Measurements from ENCODE around the gene KCP.

Gene KCP

GRCh38 chr7:128867241-128867640 lies 43.3 kb downstream of the KCP start:
- H3K4me3 ChIP-seq (ENCODE audit: control insufficient read depth, low read depth, low read length) = no peak overlapping the region
- no peak for TF ChIP-seq CTCF (IDR thresholded peaks at IDR 0.05; ENCODE audit: control insufficient read depth, insufficient read depth, low read depth, low read length, missing control alignments)
- no peak for DNase-seq (ENCODE audit: low read depth)

GRCh38 chr7:128865996-128866877 lies 44.3 kb downstream of the KCP start:
- DNase-seq (ENCODE audit: low read depth) = no peak
- TF ChIP-seq CTCF (IDR thresholded peaks at IDR 0.05; ENCODE audit: control insufficient read depth, insufficient read depth, low read depth, low read length, missing control alignments) = no peak
- no peak overlapping the region for H3K4me3 ChIP-seq (ENCODE audit: control insufficient read depth, low read depth, low read length)

- no peak for TF ChIP-seq CTCF (IDR thresholded peaks at IDR 0.05; ENCODE audit: control insufficient read depth, insufficient read depth, low read depth, low read length, missing control alignments)
- H3K4me3 ChIP-seq (ENCODE audit: control insufficient read depth, low read depth, low read length) = no peak overlapping the region
- DNase-seq (ENCODE audit: low read depth) = no peak
Observed at GRCh38 chr7:128865303-128865702, 45.2 kb downstream of the KCP start.

- no peak for DNase-seq (ENCODE audit: low read depth)
- peak; percentile 64 for TF ChIP-seq CTCF (IDR thresholded peaks at IDR 0.05; ENCODE audit: control insufficient read depth, insufficient read depth, low read depth, low read length, missing control alignments)
- H3K4me3 ChIP-seq (ENCODE audit: control insufficient read depth, low read depth, low read length) = peak overlapping the region; percentile 98
Observed at GRCh38 chr7:128863433-128863989, 47.0 kb downstream of the KCP start.

GRCh38 chr7:128862571-128863432 lies 47.7 kb downstream of the KCP start, which contains the start of gene ATP6V1F:
Gene ATP6V1F (plus strand): TSS chr7:128862856. CDS start chr7:128862905, 49 bp downstream.
- no peak for TF ChIP-seq CTCF (IDR thresholded peaks at IDR 0.05; ENCODE audit: control insufficient read depth, insufficient read depth, low read depth, low read length, missing control alignments)
- H3K4me3 ChIP-seq (ENCODE audit: control insufficient read depth, low read depth, low read length) = peak within 1 kb of the TSS; percentile 98
- peak; percentile 85 for DNase-seq (ENCODE audit: low read depth)

- H3K4me3 ChIP-seq (ENCODE audit: control insufficient read depth, low read depth, low read length) = peak overlapping the region; percentile 22
- no peak for TF ChIP-seq CTCF (IDR thresholded peaks at IDR 0.05; ENCODE audit: control insufficient read depth, insufficient read depth, low read depth, low read length, missing control alignments)
- no peak for DNase-seq (ENCODE audit: low read depth)
Observed at GRCh38 chr7:128861957-128862570, 48.4 kb downstream of the KCP start.
